GM19351 (cell line): Measurements from ENCODE around the gene ABCD3.
"Not testable (repeated sequence)": the region's sequence is repeated elsewhere in the genome, so short reads cannot be mapped to it uniquely, and the experiment has no call there.

ENCODE experiments used
- ATAC-seq: cut with Tn5 transposase; IDR thresholded peaks from one replicate; pipeline ENCODE4 v1.9.1; 2021; ENCODE audit warnings: mild to moderate bottlenecking, moderate library complexity; ENCODE audit not compliant: unreplicated experiment

The ABCD3 gene

GRCh38 chr1:94544706-94545490 is 126.7 kb downstream of the ABCD3 start:
- no peak for ATAC-seq

GRCh38 chr1:94549706-94550105 is 131.5 kb downstream of the ABCD3 start:
- ATAC-seq: no peak

GRCh38 chr1:94550396-94550795 is 132.2 kb downstream of the ABCD3 start:
- no peak for ATAC-seq

GRCh38 chr1:94550800-94551241 is 132.6 kb downstream of the ABCD3 start:
- ATAC-seq: no peak

- ATAC-seq: no peak
Observed at GRCh38 chr1:94551449-94551848, 133.3 kb downstream of the ABCD3 start.

- ATAC-seq: no peak
Observed at GRCh38 chr1:94552071-94552586, 133.9 kb downstream of the ABCD3 start.

- no peak for ATAC-seq
Observed at GRCh38 chr1:94553323-94553730, 135.1 kb downstream of the ABCD3 start.

GRCh38 chr1:94553931-94554330 is 135.7 kb downstream of the ABCD3 start:
- ATAC-seq: no peak

- no peak for ATAC-seq
Observed at GRCh38 chr1:94554580-94554979, 136.4 kb downstream of the ABCD3 start.

GRCh38 chr1:94555091-94555490 is 136.9 kb downstream of the ABCD3 start:
- no peak for ATAC-seq

- ATAC-seq: no peak
Observed at GRCh38 chr1:94559921-94560320, 141.7 kb downstream of the ABCD3 start.

GRCh38 chr1:94560333-94560732 is 142.1 kb downstream of the ABCD3 start:
- ATAC-seq: no peak

- ATAC-seq: no peak
Observed at GRCh38 chr1:94562519-94563260, 144.5 kb downstream of the ABCD3 start.

- ATAC-seq: no peak
Observed at GRCh38 chr1:94565901-94566300, 147.7 kb downstream of the ABCD3 start.

GRCh38 chr1:94566436-94566835 is 148.2 kb downstream of the ABCD3 start:
- ATAC-seq: not testable (repeated sequence)

- not testable (repeated sequence) for ATAC-seq
Observed at GRCh38 chr1:94567975-94568607, 149.9 kb downstream of the ABCD3 start.
